K562 (cell line): ENCODE data around the gene BIN1. TPM values are rescaled to one million over a fixed set of nuclear protein-coding genes. Genes with fewer than 3 reads are reported as not detected.

Experiments used
- ATAC-seq: fragments of 200-7000 bp; cut with Tn5 transposase; 3 replicates; pipeline ENCODE4 v1.9.1; 2020; ENCODE audit warnings: moderate library complexity
- BruUV-seq: library from RNA; stranded (reverse); fragments of 400-500 nt; replicated peaks from 2 replicates; lab custom pipeline; 2021; lab: Mats Ljungman, UMichigan
- CTCF ChIA-PET: fragments of 300-600 bp; formaldehyde crosslinking; extraction: SDS; loops from one replicate; lab custom pipeline; 2021; ENCODE audit warnings: low intra/inter-chr PET ratio; lab: Yijun Ruan, JAX
- POLR2A ChIA-PET: fragments of 300-600, 350-650 bp; sonication (Branson Sonifier 250); formaldehyde crosslinking; extraction: SDS; loops from one replicate; lab custom pipeline; 2021; ENCODE audit warnings: antibody characterized with exemption, inconsistent platforms; lab: Yijun Ruan, JAX
- DNase-seq, 4 experiments: peaks; one replicate each; pipeline versions ENCODE4 v3.0.0 to v3.0.0-alpha.2; 2011 to 2018; ENCODE audit warnings: low spot score in 3 of 4, mixed read lengths in 3 of 4; ENCODE audit errors: extremely low read depth in 1 of 4
- FAIRE-seq: peaks from 2 replicates; lab custom pipeline; 2011; peaks lifted over from hg19 to GRCh38; lab: Jason Lieb, UNC
- H2AFZ ChIP-seq: 2 replicates; pipeline ENCODE4 v1.6.0; 2011; ENCODE audit warnings: low read depth, low read length, control low read depth, inconsistent platforms
- H3K27ac ChIP-seq: fragments of 200-600 bp; 3 replicates; pipeline ENCODE4 v1.8.0; 2011; ENCODE audit warnings: low read depth, mild to moderate bottlenecking, control low read depth, inconsistent platforms, low read length, moderate library complexity, mixed read lengths; ENCODE audit errors: extremely low read depth
- H3K27me3 ChIP-seq, 2 experiments: fragments of 300-600 bp in 1 of 2; 2 replicates in 1 of 2; 3 replicates in 1 of 2; pipeline versions ENCODE4 v1.6.0 to v1.8.0; 2011; ENCODE audit warnings: inconsistent platforms in 2 of 2, low read length in 2 of 2, mild to moderate bottlenecking in 1 of 2, mixed read lengths in 1 of 2, moderate library complexity in 1 of 2; ENCODE audit not compliant: control insufficient read depth in 2 of 2, insufficient read depth in 2 of 2
- H3K36me3 ChIP-seq: fragments of 300-600 bp; 3 replicates; pipeline ENCODE4 v1.8.0; 2011; ENCODE audit warnings: mild to moderate bottlenecking, low read length, inconsistent platforms; ENCODE audit not compliant: control insufficient read depth, insufficient read depth
- H3K4me1 ChIP-seq, 2 experiments: fragments of 200-600 bp in 1 of 2; replicated peaks in 1 of 2; 2 replicates in 1 of 2; 3 replicates in 1 of 2; pipeline versions ENCODE4 v1.5.1 to v1.8.0; 2011; ENCODE audit warnings: inconsistent platforms in 2 of 2, low read length in 2 of 2, mild to moderate bottlenecking in 1 of 2, mixed read lengths in 1 of 2, moderate library complexity in 1 of 2; ENCODE audit not compliant: control insufficient read depth in 2 of 2, insufficient read depth in 2 of 2
- H3K4me2 ChIP-seq: 2 replicates; pipeline ENCODE4 v1.6.1; 2011; ENCODE audit warnings: low read length, control low read depth, inconsistent platforms, mixed read lengths; ENCODE audit not compliant: insufficient read depth
- H3K4me3 ChIP-seq: fragments of 200-600 bp; sonication (generic), shearing (Covaris generic); 2 replicates; pipeline ENCODE4 v1.5.1; 2016; ENCODE audit warnings: control low read depth, inconsistent platforms
- H3K79me2 ChIP-seq: fragments of 200-600 bp; 3 replicates; pipeline ENCODE4 v1.8.0; 2011; ENCODE audit warnings: low read length, inconsistent platforms; ENCODE audit not compliant: control insufficient read depth, insufficient read depth
- H3K9ac ChIP-seq, 2 experiments: 2 replicates each; pipeline versions ENCODE4 v1.6.0 to v1.6.1; 2011; ENCODE audit warnings: low read depth in 2 of 2, low read length in 2 of 2, control low read depth in 1 of 2, inconsistent platforms in 1 of 2, mild to moderate bottlenecking in 1 of 2, mixed read lengths in 1 of 2; ENCODE audit not compliant: insufficient read depth in 1 of 2
- H3K9me1 ChIP-seq: one replicate; pipeline ENCODE4 v1.6.0; 2011; ENCODE audit warnings: inconsistent platforms, mild to moderate bottlenecking, low read length, moderate library complexity; ENCODE audit not compliant: control insufficient read depth, insufficient read depth
- H3K9me3 ChIP-seq: replicated peaks from 2 replicates; pipeline ENCODE4 v1.5.1; 2011; ENCODE audit warnings: low read depth, low read length, inconsistent platforms; ENCODE audit not compliant: control insufficient read depth, insufficient read depth
- H4K20me1 ChIP-seq: replicated peaks from 2 replicates; pipeline ENCODE4 v1.6.1; 2011; ENCODE audit warnings: low read length, inconsistent platforms, mixed read lengths; ENCODE audit not compliant: control insufficient read depth, insufficient read depth
- BRF1 ChIP-seq: IDR thresholded peaks from 3 replicates; pipeline ENCODE4 v1.6.1; 2011; ENCODE audit warnings: borderline replicate concordance, mild to moderate bottlenecking; ENCODE audit not compliant: insufficient read length; ENCODE audit errors: extremely low read depth
- CEBPB ChIP-seq: fragments of 450-650 bp; IDR thresholded peaks from 2 replicates; pipeline ENCODE4 v1.6.1; 2016; ENCODE audit warnings: missing genetic modification characterization, missing compliant biosample characterization
- MCM3 ChIP-seq: fragments of 450-650 bp; IDR thresholded peaks from 2 replicates; pipeline ENCODE4 v1.6.1; 2016
- PHB2 ChIP-seq: fragments of 450-650 bp; IDR thresholded peaks from 2 replicates; pipeline ENCODE4 v1.6.1; 2017; ENCODE audit warnings: low read depth
- SREBF2 ChIP-seq: sonication (generic); formaldehyde crosslinking; IDR thresholded peaks from 2 replicates; pipeline ENCODE4 v1.4.0; 2020; ENCODE audit warnings: mild to moderate bottlenecking, missing genetic modification reagents
- WGBS: fragments of 100-300 bp; shearing (Covaris generic); methylation state at CpG from one replicate; pipeline ENCODE4 v1.1.6; 2016; ENCODE audit warnings: low coverage, mixed read lengths; ENCODE audit not compliant: insufficient coverage; ENCODE audit errors: missing lambda C conversion rate; 5-methylcytosine and 5-hydroxymethylcytosine counted together
- in situ Hi-C: fragments of 300-500 bp; cut with MboI; formaldehyde crosslinking; loops from 4 replicates; pipeline ENCODE4 v1.15.0; 2018; ENCODE audit warnings: inconsistent platforms, mixed read lengths
- intact Hi-C: fragments of 100-400 bp; cut with micrococcal nuclease; formaldehyde crosslinking; loops from 2 replicates; pipeline ENCODE4 v1.14.2; 2022
- polyA plus RNA-seq, 8 experiments: library from polyadenylated mRNA; depleted of rRNA in 4 of 8; stranded (reverse) in 5 of 8; unstranded in 3 of 8; fragments of >200 nt; fragmentation: Nextera tagmentation in 2 of 8; fragmentation: Illumina TruSeq in 1 of 8; extraction: Ambion mirVana in 2 of 8; extraction: Trizol in 1 of 8; gene quantifications; 2 replicates each; pipeline versions ENCODE4 v1.2.1 to v1.2.3, GENCODE V29; 2011 to 2014; ENCODE audit warnings: inconsistent platforms in 1 of 8, missing spikeins in 1 of 8
- total RNA-seq, 7 experiments: library from RNA; depleted of rRNA in 6 of 7; stranded (reverse); fragments of >200 nt in 6 of 7; fragmentation: Illumina TruSeq in 2 of 7; extraction: Trizol in 2 of 7; gene quantifications; 2 replicates each; pipeline versions ENCODE4 v1.2.1 to v1.2.3, GENCODE V29; 2011 to 2021; ENCODE audit warnings: low replicate concordance in 1 of 7
- TF ChIP-seq, protein P1 (sequence below): fragments of 450-650 bp; IDR thresholded peaks from 2 replicates; pipeline ENCODE4 v1.6.1; 2016; ENCODE audit warnings: low read depth, mild to moderate bottlenecking, moderate library complexity

BIN1 gene
- total and polyA plus RNA-seq, 9 of the 15 experiments (the other 6 are each of a cell fraction or from before 2014, with no cell fraction given), result 0.04 to 2.8 (median 0.79) TPM; not detected in 1

GRCh38 chr2:127155028-127155581 is 48.2 kb upstream of the BIN1 start:
- Histone ChIP-seq H3K27me3 (peaks cover 2 to 38% of the 10 kb centered on the region in 2 experiments; a peak in 4 of 5 replicates), H3K36me3 (no peaks in the 10 kb centered on the region), H3K4me3 (no peak overlapping the region), H3K4me2 (no peak overlapping the region), H3K9me1 (no peaks in the 10 kb centered on the region), H3K9me3 (no peaks in the 10 kb centered on the region), H2AFZ (no peak overlapping the region), H3K27ac (no peak overlapping the region), H3K4me1 (no peaks in the 10 kb centered on the region), H3K9ac (no peak overlapping the region), H4K20me1 (no peaks in the 10 kb centered on the region), H3K79me2 (no peaks in the 10 kb centered on the region)
- WGBS, result 0% methylated on average over 7 of the region's 7 CpGs
- intact Hi-C loops (no loop called here), in situ Hi-C loops (no loop called here)
- DNase-seq (no peak), ATAC-seq (no peak), FAIRE-seq (no peak)
- ChIA-PET POLR2A (no interaction called here), CTCF (no interaction called here)
- no TSS peak for BruUV-seq
- TF ChIP-seq PHB2, result no peak
- no peak for TF ChIP-seq BRF1
- no peak for TF ChIP-seq CEBPB (tag)

- no peak overlapping the region for H3K27ac ChIP-seq
- POLR2A ChIA-PET, result interaction anchor here (0.6 kb wide), 1 partner anchor 76 kb away, joined by 3 read pairs; no protein-coding TSS in a partner anchor
- H3K4me1 ChIP-seq, result no peaks in the 10 kb centered on the region
- TF ChIP-seq MCM3 (no peak), SREBF2 (CRISPR knock-in tag) (no peak)
- TF ChIP-seq, protein P1, sequence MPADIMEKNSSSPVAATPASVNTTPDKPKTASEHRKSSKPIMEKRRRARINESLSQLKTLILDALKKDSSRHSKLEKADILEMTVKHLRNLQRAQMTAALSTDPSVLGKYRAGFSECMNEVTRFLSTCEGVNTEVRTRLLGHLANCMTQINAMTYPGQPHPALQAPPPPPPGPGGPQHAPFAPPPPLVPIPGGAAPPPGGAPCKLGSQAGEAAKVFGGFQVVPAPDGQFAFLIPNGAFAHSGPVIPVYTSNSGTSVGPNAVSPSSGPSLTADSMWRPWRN, result no peak
- no peaks in the 10 kb centered on the region for H3K36me3 ChIP-seq
- ATAC-seq (no peak), FAIRE-seq (no peak), DNase-seq (no peak)
- intact Hi-C loops, result no loop called here
- 0% methylated on average over 4 of the region's 4 CpGs for WGBS
- no peaks in the 10 kb centered on the region for H3K79me2 ChIP-seq
- H3K4me2 ChIP-seq, result no peak overlapping the region
- CTCF ChIA-PET, result no interaction called here
- H3K27me3 ChIP-seq, result peaks cover 2 to 38% of the 10 kb centered on the region in 2 experiments; a peak in 4 of 5 replicates
- H4K20me1 ChIP-seq, result no peaks in the 10 kb centered on the region
- H3K9me1 ChIP-seq, result no peaks in the 10 kb centered on the region
- in situ Hi-C loops, result no loop called here
- H3K9me3 ChIP-seq, result no peaks in the 10 kb centered on the region
- BruUV-seq, result no TSS peak
- no peak overlapping the region for H3K9ac ChIP-seq
- H3K4me3 ChIP-seq, result no peak overlapping the region
- no peak overlapping the region for H2AFZ ChIP-seq
These were observed 47.4 kb upstream of the BIN1 start for GRCh38 chr2:127154396-127154795.
